ENCODE data around the gene GOLPH3.

Gene GOLPH3

DNA sequence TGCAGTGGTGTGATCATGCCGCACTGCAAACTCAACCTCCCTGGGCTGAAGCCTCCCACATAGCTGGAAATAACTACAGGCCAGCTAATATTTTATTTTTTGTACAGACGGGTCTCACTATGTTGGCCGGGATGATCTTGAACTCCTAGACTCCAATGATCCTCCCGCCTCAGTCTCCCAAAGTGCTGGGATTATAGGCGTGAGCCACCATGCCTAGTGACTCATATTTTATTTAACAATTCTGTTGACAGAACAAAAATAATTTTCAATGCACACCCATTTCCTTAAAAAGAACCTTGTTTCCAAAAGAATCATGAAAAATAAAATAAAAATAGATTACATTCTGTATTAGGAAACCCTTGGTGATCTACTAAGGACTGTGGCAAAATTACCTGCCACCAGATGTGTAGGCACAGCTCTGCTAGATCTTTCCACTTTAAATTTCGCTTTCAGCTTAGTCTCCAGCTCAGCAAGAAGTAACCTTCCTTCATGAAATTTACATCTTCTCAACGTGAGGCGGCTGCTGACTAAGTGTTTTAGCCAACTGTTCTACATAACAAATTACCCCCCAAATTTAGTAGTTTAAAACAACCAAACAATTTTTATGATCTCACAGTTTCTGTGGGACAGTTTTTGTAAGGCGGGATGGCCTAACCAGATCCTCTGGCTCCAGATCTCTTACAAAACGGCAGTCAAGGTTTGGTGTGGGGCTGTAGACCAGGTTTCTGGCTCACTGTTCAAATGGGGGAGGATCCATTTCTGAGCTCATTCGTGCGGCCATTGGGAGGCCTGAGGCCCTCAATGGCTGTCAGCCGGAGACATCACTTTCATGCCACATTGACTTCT, 32.6 kb upstream of the GOLPH3 start:
- DNase-seq (ENCODE audit: low read depth) = no peak
- TF ChIP-seq, protein P1, sequence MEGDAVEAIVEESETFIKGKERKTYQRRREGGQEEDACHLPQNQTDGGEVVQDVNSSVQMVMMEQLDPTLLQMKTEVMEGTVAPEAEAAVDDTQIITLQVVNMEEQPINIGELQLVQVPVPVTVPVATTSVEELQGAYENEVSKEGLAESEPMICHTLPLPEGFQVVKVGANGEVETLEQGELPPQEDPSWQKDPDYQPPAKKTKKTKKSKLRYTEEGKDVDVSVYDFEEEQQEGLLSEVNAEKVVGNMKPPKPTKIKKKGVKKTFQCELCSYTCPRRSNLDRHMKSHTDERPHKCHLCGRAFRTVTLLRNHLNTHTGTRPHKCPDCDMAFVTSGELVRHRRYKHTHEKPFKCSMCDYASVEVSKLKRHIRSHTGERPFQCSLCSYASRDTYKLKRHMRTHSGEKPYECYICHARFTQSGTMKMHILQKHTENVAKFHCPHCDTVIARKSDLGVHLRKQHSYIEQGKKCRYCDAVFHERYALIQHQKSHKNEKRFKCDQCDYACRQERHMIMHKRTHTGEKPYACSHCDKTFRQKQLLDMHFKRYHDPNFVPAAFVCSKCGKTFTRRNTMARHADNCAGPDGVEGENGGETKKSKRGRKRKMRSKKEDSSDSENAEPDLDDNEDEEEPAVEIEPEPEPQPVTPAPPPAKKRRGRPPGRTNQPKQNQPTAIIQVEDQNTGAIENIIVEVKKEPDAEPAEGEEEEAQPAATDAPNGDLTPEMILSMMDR (IDR thresholded peaks at IDR 0.05; ENCODE audit: control insufficient read depth, insufficient read depth, low read depth, low read length, missing control alignments) = no peak
- H3K4me3 ChIP-seq (ENCODE audit: control insufficient read depth, low read depth, low read length) = no peak overlapping the region

DNA sequence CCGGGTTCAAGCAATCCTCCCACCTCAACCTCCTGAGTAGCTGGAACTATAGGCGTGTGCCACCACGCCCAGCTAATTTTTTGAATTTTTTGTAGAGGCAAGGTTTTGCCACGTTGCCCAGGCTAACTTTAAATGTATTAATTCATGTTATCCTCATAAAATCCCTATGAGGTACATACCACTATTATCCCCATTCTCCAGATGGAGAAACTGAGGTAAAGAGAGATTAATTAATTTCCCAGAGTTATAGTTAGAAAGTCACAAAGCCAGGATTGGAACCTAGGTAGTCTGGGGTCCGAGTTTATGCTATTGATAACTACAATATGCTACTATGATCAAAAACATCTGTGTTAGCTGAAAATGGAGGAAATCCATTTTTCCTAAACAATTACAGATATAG, 31.9 kb upstream of the GOLPH3 start:
- TF ChIP-seq, protein P1 (IDR thresholded peaks at IDR 0.05; ENCODE audit: control insufficient read depth, insufficient read depth, low read depth, low read length, missing control alignments) = no peak
- H3K4me3 ChIP-seq (ENCODE audit: control insufficient read depth, low read depth, low read length) = no peak overlapping the region
- DNase-seq (ENCODE audit: low read depth) = no peak

DNA sequence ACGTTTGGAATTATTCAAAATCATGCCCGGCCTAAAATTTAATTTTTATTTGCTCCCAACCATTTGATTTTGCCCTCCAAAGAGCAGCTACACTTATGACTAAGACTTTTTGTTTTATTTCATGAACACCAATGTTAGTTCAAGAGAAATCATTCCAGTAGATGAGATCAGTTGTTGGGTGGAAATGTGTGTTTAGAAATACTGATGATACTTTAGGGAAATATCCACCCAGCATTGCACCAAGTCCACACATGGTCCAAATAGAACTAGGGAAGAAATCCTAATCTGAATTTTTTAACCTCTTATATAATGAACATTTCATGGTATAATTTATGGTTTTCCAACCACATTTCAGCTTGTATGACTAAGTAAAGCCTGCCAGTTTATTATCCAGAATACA, 28.3 kb upstream of the GOLPH3 start:
- TF ChIP-seq, protein P1 (IDR thresholded peaks at IDR 0.05; ENCODE audit: control insufficient read depth, insufficient read depth, low read depth, low read length, missing control alignments) = no peak
- H3K4me3 ChIP-seq (ENCODE audit: control insufficient read depth, low read depth, low read length) = no peak overlapping the region
- DNase-seq (ENCODE audit: low read depth) = peak; percentile 84

DNA sequence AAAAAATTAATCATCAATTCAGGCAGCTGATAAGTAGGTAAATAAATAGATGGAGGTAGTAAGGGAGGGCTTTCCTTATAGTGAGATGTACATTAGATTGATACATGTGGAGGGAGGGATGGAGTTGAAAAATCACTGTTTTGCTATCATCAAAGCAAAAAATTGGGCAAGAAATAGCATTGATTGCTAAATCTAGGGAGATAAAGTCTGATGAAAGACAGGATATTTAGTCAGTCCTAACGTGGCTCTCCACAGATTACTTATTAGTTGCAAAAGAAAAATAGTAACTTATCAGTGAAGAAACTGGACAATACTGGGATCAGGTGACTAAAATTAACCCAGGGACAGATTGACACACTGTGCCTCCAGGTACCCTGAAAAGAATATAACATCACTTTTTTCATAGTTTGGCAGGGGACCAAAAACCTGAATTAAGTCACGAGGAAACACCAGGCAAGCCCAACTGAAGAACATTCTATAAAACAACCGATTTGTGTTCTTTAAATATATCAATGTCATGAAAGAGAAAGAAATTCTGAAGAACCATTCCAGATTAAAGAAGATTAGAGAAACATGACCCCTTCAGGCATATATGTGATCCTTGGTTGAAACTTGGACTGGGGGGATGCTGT, 27.1 kb upstream of the GOLPH3 start:
- no peak overlapping the region for H3K4me3 ChIP-seq (ENCODE audit: control insufficient read depth, low read depth, low read length)
- TF ChIP-seq, protein P1 (IDR thresholded peaks at IDR 0.05; ENCODE audit: control insufficient read depth, insufficient read depth, low read depth, low read length, missing control alignments) = no peak
- no peak for DNase-seq (ENCODE audit: low read depth)

DNA sequence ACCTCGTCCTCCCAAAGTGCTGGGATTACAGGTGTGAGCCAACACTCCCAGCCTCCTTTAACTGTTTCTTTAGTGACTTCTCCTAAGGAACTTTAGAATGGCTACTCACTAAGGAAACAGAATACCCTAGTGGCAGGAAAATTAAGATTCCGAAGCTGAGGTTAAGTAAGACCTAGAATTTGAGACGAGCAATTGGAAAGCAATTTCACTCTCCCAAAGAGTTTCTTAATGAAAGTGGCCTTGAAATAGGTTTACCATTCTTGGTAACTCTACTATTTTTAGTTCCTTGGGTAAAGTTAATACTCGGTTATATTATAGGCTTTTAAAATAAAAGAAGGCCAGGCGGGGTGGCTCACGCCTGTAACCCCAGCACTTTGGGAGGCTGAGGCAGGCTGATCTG, 22.9 kb upstream of the GOLPH3 start:
- TF ChIP-seq, protein P1 (IDR thresholded peaks at IDR 0.05; ENCODE audit: control insufficient read depth, insufficient read depth, low read depth, low read length, missing control alignments) = no peak
- no peak for DNase-seq (ENCODE audit: low read depth)
- no peak overlapping the region for H3K4me3 ChIP-seq (ENCODE audit: control insufficient read depth, low read depth, low read length)

DNA sequence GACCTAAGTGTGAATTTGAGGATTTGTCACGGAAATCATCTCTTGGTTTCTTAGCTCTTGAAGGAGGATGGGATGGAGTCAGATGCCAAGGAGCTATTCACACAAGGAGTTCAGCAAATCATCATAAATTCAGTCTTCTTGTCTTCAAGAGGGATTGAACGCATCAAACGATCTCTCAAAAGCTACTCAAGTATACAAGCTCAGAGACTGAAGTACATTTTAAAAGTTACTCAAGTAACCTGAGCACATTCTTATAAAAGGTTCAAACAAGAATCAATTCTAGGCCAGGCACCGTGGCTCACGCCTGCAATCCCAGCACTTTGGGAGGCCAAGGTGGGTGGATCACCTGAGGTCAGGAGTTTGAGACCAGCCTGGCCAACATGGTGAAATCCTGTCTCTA, 21.1 kb upstream of the GOLPH3 start:
- H3K4me3 ChIP-seq (ENCODE audit: control insufficient read depth, low read depth, low read length) = no peak overlapping the region
- no peak for DNase-seq (ENCODE audit: low read depth)
- TF ChIP-seq, protein P1 (IDR thresholded peaks at IDR 0.05; ENCODE audit: control insufficient read depth, insufficient read depth, low read depth, low read length, missing control alignments) = no peak

Data from AG09309 (cell line).